OCI-LY3 (cell line): ENCODE measurements around the gene P3H1.
A peak's percentile ranks its signal among the peaks of the same experiment; 100 is the strongest.
"Not testable (repeated sequence)": the region's sequence is repeated elsewhere in the genome, so short reads cannot be mapped to it uniquely, and the experiment has no call there.

Experiments used
- H2AFZ ChIP-seq: fragments of 200-600, 300-600 bp; shearing (Covaris generic); 2 replicates; pipeline ENCODE4 v1.6.0; 2014; ENCODE audit warnings: antibody characterized with exemption, low read depth, low read length
- H3K27ac ChIP-seq: fragments of 200-600, 300-600 bp; sonication (generic); 2 replicates; pipeline ENCODE4 v1.5.1; 2014; ENCODE audit warnings: mild to moderate bottlenecking, low read length, moderate library complexity, mixed read lengths
- H3K27me3 ChIP-seq: fragments of 200-600, 300-600 bp; sonication (generic); 2 replicates; pipeline ENCODE4 v1.6.1; 2014; ENCODE audit warnings: low read depth, low read length, mixed read lengths
- H3K36me3 ChIP-seq: fragments of 200-600, 300-600 bp; sonication (generic); replicated peaks from 2 replicates; pipeline ENCODE3; 2014; ENCODE audit warnings: low read depth, low read length, mixed read lengths
- H3K4me1 ChIP-seq: fragments of 300-600, 200-600 bp; sonication (generic); 2 replicates; pipeline ENCODE4 v1.6.1; 2014; ENCODE audit warnings: low read length, mixed read lengths
- H3K4me2 ChIP-seq: fragments of 200-600, 300-600 bp; sonication (generic); 2 replicates; pipeline ENCODE4 v1.6.1; 2014; ENCODE audit warnings: low read length, mixed read lengths
- H3K4me3 ChIP-seq: fragments of 300-600, 200-600 bp; sonication (generic); 2 replicates; pipeline ENCODE4 v1.5.1; 2014; ENCODE audit warnings: antibody characterized with exemption, mild to moderate bottlenecking, low read length, moderate library complexity
- H3K79me2 ChIP-seq: fragments of 300-600, 200-600 bp; shearing (Covaris generic); 2 replicates; pipeline ENCODE4 v1.6.1; 2014; ENCODE audit warnings: mild to moderate bottlenecking, low read length, mixed read lengths
- H3K9ac ChIP-seq: fragments of 300-600, 200-600 bp; shearing (Covaris generic); 2 replicates; pipeline ENCODE4 v1.6.0; 2014; ENCODE audit warnings: mild to moderate bottlenecking, low read length, moderate library complexity
- H3K9me3 ChIP-seq: fragments of 200-600, 300-600 bp; shearing (Covaris generic); 2 replicates; pipeline ENCODE4 v1.6.1; 2014; ENCODE audit warnings: low read length, mixed read lengths; ENCODE audit not compliant: insufficient read depth
- H4K20me1 ChIP-seq: fragments of 200-600, 300-600 bp; sonication (generic); 2 replicates; pipeline ENCODE4 v1.6.1; 2016; ENCODE audit warnings: low read length, mixed read lengths; ENCODE audit not compliant: insufficient read depth
- EZH2phosphoT487 ChIP-seq: fragments of 200-600 bp; shearing (Covaris generic); IDR thresholded peaks from 2 replicates; pipeline ENCODE4 v1.6.1; 2018; ENCODE audit warnings: antibody characterized with exemption, mixed run types, low read depth
- TF ChIP-seq, protein P1 (sequence below): fragments of 200-600, 300-600 bp; sonication (generic); IDR thresholded peaks from 2 replicates; pipeline ENCODE4 v1.5.1; 2014; ENCODE audit warnings: antibody characterized with exemption, low read length, low read depth

Gene P3H1, protein sequence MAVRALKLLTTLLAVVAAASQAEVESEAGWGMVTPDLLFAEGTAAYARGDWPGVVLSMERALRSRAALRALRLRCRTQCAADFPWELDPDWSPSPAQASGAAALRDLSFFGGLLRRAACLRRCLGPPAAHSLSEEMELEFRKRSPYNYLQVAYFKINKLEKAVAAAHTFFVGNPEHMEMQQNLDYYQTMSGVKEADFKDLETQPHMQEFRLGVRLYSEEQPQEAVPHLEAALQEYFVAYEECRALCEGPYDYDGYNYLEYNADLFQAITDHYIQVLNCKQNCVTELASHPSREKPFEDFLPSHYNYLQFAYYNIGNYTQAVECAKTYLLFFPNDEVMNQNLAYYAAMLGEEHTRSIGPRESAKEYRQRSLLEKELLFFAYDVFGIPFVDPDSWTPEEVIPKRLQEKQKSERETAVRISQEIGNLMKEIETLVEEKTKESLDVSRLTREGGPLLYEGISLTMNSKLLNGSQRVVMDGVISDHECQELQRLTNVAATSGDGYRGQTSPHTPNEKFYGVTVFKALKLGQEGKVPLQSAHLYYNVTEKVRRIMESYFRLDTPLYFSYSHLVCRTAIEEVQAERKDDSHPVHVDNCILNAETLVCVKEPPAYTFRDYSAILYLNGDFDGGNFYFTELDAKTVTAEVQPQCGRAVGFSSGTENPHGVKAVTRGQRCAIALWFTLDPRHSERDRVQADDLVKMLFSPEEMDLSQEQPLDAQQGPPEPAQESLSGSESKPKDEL

DNA sequence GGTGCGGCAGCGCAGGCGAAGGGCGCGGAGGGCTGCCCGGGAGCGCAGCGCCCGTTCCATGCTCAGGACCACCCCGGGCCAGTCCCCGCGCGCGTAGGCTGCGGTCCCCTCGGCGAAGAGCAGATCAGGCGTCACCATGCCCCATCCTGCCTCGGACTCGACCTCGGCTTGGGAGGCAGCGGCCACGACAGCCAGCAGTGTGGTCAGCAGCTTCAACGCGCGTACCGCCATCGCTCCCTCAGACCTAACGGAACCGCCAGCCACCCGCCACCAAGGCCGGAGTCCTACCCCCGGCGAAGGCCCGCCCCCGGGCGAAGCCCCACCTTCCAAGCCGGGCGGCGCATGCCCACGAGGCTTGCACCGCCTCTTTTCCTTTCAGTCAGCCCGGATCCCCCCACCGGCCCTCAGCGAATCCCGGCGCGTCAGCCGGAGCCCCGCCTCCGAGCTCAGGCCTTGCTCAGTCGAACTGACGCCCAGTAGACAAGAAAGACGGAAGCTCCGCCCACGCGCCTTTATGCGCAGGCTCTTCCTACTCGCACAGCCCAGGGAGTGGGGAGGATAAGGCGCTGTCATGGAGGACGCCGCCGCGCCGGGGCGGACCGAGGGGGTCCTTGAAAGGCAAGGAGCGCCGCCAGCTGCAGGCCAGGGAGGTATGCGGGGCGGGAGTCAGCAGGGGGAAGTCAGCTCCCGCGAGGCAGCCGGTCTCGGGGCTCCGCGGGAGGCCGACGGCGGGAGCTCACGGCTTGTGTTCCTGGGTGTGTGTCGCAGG is at the start of gene P3H1, which contains the start of gene C1orf50:
Gene P3H1 (minus strand): TSS at position 288 of the 769 bp plus-strand sequence. CDS start 57 bp downstream, at position 231.
Gene C1orf50 (plus strand): TSS at position 509 of the 769 bp plus-strand sequence. CDS start 63 bp downstream, at position 572.
- Histone ChIP-seq H3K4me1 (peaks cover 13% of the 10 kb centered on the region), H3K4me2 (peak within 1 kb of the TSS; percentile 89), H3K36me3 (no peaks in the 10 kb centered on the region), H4K20me1 (peaks cover 9% of the 10 kb centered on the region), H3K9ac (peak within 1 kb of the TSS; percentile 84), H2AFZ (peak within 1 kb of the TSS; percentile 68), H3K4me3 (peak within 1 kb of the TSS; percentile 97), H3K9me3 (no peaks in the 10 kb centered on the region), H3K27me3 (no peaks in the 10 kb centered on the region), H3K79me2 (peaks cover 43% of the 10 kb centered on the region), H3K27ac (peak within 1 kb of the TSS; percentile 34; the same call in 1 of the 2 replicates)
- TF ChIP-seq EZH2phosphoT487: no peak
- TF ChIP-seq, protein P1, sequence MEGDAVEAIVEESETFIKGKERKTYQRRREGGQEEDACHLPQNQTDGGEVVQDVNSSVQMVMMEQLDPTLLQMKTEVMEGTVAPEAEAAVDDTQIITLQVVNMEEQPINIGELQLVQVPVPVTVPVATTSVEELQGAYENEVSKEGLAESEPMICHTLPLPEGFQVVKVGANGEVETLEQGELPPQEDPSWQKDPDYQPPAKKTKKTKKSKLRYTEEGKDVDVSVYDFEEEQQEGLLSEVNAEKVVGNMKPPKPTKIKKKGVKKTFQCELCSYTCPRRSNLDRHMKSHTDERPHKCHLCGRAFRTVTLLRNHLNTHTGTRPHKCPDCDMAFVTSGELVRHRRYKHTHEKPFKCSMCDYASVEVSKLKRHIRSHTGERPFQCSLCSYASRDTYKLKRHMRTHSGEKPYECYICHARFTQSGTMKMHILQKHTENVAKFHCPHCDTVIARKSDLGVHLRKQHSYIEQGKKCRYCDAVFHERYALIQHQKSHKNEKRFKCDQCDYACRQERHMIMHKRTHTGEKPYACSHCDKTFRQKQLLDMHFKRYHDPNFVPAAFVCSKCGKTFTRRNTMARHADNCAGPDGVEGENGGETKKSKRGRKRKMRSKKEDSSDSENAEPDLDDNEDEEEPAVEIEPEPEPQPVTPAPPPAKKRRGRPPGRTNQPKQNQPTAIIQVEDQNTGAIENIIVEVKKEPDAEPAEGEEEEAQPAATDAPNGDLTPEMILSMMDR: no peak

DNA sequence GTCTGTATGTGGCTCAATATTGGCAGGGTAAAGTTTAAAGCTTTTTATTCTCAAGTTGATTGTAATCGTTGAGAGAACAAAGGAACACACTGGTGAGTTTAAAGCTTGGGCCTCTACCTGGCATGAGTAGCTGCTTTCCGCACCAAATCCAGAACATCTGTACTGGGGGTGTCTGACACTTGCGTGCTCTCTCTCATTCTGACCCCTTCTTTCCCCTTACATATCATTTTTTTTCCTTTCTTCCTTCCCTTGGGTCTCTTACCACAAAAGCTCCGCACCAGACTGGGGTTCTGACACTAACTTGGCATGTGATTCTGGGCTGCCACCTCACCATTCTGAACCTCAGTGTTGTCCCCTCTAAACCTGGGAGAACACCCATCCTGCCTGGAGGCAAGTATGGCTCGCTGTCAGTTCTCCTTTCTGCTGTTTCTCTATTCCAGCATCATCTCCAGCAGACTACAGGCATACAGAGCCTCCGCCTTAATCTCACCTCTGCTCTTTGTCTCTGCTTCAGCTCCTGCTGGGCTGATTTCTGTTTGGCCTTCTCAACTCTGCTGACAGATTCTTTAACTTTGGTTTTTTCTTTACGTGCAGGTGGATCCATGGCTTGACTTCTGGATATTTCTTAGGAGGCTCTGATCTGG is 49.2 kb upstream of the P3H1 start:
- Histone ChIP-seq H3K27ac (0 out of 2 replicates have a peak overlapping the region, but pooled peaks have one; percentile 17), H3K4me3 (peak overlapping the region; percentile 88), H3K9ac (peak overlapping the region; percentile 67)

DNA sequence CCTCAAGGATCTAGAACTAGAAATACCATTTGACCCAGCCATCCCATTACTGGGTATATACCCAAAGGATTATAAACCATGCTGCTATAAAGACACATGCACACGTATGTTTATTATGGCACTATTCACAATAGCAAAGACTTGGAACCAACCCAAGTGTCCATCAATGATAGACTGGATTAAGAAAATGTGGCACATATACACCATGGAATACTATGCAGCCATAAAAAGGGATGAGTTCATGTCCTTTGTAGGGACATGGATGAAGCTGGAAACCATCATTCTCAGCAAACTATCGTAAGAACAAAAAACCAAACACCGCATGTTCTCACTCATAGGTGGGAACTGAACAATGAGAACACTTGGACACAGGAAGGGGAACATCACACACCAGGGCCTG is 48.0 kb upstream of the P3H1 start:
- not testable (repeated sequence) for H3K9me3 ChIP-seq, H3K4me3 ChIP-seq, H3K4me2 ChIP-seq, H3K79me2 ChIP-seq, H4K20me1 ChIP-seq, H2AFZ ChIP-seq, H3K27me3 ChIP-seq, H3K27ac ChIP-seq, H3K9ac ChIP-seq, H3K36me3 ChIP-seq
- peaks cover 12% of the 10 kb centered on the region for H3K4me1 ChIP-seq

More for the DNA sequence above, 49.2 kb upstream of the P3H1 start:
- Histone ChIP-seq H3K36me3 (no peaks in the 10 kb centered on the region), H2AFZ (0 out of 2 replicates have a peak overlapping the region, but pooled peaks have one; percentile 27), H3K79me2 (no peaks in the 10 kb centered on the region), H3K4me1 (peaks cover 12% of the 10 kb centered on the region), H3K27me3 (no peaks in the 10 kb centered on the region), H3K9me3 (no peaks in the 10 kb centered on the region), H3K4me2 (peak overlapping the region; percentile 84), H4K20me1 (no peaks in the 10 kb centered on the region)
- TF ChIP-seq, protein P1: no peak
- no peak for TF ChIP-seq EZH2phosphoT487

DNA sequence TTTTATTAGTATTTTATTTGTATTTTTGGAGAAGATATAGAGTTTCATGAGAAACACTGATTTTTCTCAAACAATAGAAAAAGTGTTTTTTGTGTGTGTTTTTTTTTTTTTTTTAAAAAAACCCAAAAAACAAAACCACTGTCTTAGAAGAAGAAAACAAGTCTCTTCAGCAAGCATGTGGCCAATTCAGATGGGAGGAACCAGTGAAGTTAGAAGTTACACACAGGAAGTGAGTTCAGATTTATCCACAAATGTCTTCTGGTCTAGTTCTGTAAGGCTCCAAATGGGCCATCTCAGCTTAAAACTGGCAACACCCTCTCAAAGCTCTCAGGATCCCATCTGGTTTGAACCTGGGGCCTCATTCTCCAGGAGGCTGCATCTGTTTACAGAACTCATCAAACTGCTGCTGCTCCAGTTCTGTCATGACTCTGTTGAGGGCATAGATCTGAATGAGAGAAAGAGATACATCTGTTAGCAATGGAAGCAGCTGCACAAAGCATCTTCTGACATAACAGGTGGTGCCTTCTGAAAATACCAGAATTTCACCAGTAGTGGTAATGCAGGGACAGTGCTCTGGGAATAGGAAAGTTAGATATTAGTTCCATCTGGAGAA is 40.3 kb upstream of the P3H1 start:
- TF ChIP-seq, protein P1: no peak
- no peak for TF ChIP-seq EZH2phosphoT487
- no peak overlapping the region for H3K27ac ChIP-seq
- H3K4me3 ChIP-seq: no peak overlapping the region
- H3K9ac ChIP-seq: no peak overlapping the region
- H3K4me2 ChIP-seq: no peak overlapping the region
- no peaks in the 10 kb centered on the region for H3K36me3 ChIP-seq
- no peak overlapping the region for H2AFZ ChIP-seq
- no peaks in the 10 kb centered on the region for H3K79me2 ChIP-seq
- H3K9me3 ChIP-seq: no peaks in the 10 kb centered on the region
- no peaks in the 10 kb centered on the region for H3K27me3 ChIP-seq
- H3K4me1 ChIP-seq: no peaks in the 10 kb centered on the region
- no peaks in the 10 kb centered on the region for H4K20me1 ChIP-seq
